Stimulated activated CD8-positive, alpha-beta memory T cell treated with anti-CD3 and anti-CD28 coated beads, Interleukin-15, amount 100 ng/mL, for 4 hours (primary cell): ENCODE data around the gene AKR1B15.
"Not testable (repeated sequence)": the region's sequence is repeated elsewhere in the genome, so short reads cannot be mapped to it uniquely, and the experiment has no call there.

Experiments used
- DNase-seq, 2 donors: peaks; one replicate each; pipeline ENCODE4 v3.0.0-alpha.2; 2020; ENCODE audit warnings: low read depth in 2 of 2

AKR1B15 gene

GRCh38 chr7:134548877-134549276, at the start of gene AKR1B15:
TSS of gene AKR1B15 (plus strand) at chr7:134549110. CDS start at chr7:134564620, 15,510 bp downstream.
- no peak for DNase-seq

GRCh38 chr7:134500406-134500805, 48.5 kb upstream of the AKR1B15 start:
- DNase-seq = no peak

DNA sequence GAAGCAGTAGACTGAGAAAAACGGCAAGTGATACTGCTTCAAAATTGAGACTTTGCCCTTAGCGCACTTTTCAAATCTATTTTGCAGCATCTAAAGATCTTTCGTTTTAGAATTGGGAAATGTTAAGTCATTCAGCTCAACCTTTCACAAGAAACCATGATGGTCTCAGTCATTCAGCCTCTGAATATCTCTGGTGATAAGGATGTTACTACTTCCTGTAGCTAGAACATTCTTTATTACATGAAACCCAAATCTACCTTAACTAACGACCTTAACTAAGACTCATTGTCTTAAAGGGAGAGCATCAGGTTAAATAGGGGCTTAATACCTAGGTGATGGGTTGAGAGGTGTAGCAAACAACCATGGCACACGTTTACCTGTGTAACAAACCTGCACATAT, 47.9 kb upstream of the AKR1B15 start:
- DNase-seq = no peak

GRCh38 chr7:134502463-134503371, 46.2 kb upstream of the AKR1B15 start:
- no peak for DNase-seq

DNA sequence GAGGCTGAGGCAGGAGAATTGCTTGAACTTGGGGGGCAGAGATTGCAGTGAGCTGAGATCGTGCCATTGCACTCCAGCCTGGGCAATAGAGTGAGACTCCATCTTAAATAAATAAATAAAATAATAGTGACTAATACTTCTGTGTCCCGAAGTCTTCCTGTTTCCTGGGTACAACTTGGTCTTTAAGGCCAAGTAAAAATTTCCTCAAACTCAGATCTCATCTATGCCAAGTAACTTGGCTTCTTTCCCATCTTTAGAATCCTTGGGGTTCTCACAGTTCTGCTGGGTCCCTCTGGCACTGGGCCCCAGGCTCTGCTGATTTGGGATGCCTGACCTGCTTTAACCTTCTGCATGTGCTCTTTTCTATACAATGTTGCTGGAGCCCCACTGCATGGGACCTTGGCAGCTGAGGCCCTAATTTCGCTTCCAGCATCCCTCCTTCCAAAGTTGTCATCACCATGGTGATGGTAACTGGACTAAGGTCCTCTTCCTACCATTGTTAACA, 44.2 kb upstream of the AKR1B15 start:
- DNase-seq = no peak

DNA sequence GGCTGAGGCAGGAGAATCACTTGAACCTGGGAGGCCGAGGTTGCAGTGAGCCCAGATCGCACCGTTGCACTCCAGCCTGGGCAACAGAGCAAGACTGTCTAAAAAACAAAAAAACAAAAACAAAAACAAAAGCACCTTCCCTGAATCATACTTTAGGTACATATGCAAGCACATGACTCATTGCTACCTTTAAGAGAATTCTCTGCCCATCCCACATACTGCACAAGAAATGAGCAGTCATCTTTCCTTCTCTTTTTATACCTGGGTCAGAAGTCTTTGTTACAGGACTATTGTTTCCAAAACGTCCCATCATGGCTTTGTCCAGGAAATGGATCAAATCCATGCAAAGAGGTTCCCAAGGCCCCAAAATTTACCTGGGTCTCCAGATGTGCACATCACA, 43.1 kb upstream of the AKR1B15 start:
- DNase-seq = no peak

DNA sequence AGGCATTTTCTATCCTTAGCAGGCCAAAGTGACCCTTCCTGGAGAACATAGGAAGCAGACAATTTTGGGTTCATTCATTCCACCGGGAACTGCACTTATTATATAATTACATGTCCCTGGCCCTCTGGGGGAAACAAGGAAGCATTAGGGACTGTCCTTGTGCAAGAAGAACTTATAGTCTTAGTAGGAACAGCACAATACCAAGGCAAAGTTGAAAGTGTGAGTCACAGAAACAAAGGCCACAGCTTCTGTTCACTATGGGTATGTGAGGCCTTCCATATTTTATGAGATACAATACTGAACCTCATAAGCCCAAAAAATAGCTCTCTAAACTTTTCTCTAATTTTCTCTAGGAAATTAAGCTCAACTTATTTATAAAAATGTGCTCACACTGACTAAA, 39.9 kb upstream of the AKR1B15 start:
- DNase-seq = no peak

DNA sequence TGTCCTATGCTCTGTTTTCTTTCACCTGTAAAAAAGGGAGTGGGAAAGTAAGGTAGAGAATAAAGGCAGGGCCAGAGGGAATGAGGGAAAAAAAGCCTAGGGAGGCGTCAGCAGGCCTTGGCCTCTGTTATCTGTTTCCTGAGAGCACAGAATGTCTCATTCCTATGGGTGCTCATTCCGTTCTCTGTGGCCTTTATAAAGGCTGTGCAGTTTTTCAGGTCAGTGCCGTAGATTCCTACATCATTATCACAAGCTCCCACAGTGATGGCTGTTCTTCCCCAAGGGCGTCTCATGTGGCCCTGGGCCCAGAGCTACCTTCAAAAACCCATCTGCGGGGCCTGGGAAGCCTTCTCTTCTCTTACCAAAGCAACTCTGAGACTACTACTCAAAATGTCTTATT, 38.3 kb upstream of the AKR1B15 start:
- DNase-seq = no peak

- DNase-seq = no peak
These were observed 36.6 kb upstream of the AKR1B15 start for GRCh38 chr7:134512271-134512670.

- DNase-seq = no peak
These were observed 35.6 kb upstream of the AKR1B15 start for GRCh38 chr7:134513169-134513752.

GRCh38 chr7:134514106-134514505, 34.8 kb upstream of the AKR1B15 start:
- DNase-seq = no peak

DNA sequence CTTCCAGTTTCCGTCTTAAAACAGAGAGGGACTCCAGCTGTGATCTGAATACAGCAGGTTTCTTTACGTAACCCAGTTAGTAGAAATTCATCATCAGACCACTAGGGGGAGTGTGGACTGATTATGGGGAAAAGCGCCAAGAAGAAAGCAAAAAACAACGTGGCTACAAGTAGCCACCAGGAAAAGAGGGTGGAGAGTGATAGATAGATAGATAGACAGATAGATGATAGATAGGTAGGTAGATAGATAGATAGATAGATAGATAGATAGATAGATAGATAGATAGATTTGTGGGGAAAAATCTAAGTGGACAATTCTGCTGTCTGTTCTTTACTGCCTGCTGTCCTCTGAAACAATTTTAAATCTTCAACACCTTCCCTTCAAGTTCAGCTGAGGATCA, 34.2 kb upstream of the AKR1B15 start:
- no peak for DNase-seq

DNA sequence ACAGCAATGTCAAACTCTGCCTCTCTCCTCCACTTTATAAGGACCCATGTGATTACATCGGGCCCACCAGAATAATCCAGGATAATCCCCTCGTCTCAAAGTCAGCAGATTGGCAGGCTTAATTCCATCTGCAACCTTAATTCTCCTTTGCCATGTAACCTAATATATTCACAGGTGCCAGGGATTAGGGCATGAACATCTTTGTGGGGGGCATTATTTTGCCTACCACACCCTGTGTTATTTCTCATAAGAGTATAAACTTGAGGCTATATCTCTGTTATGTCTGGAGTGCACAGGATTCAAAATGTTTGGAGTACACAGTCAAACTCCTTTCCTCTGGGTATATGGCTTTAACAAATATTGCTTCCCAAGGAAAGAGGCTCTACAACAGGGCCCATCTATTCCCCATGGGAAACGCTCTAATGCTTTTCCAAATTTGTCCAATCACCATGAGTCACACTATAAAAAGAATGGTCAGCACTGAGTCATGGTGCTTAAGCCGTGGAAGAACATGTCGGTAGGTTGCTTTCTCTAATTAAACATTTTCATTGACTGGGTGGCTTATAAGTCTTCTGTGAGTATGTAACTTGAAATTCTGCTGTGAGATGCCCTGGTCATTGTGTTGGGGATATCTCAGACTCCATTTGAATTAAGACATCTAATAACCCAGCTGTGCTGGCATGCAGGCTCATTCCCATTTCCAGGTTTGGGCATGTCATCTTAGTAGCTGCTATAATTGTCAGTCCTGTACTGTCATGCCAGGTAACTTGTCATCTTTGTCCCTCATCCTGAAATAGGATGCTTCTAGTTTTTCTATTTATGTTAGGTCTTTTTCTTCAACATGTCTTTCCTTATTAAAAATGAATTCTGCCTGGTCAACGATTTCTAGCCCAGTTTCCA, 33.1 kb upstream of the AKR1B15 start:
- no peak for DNase-seq

DNA sequence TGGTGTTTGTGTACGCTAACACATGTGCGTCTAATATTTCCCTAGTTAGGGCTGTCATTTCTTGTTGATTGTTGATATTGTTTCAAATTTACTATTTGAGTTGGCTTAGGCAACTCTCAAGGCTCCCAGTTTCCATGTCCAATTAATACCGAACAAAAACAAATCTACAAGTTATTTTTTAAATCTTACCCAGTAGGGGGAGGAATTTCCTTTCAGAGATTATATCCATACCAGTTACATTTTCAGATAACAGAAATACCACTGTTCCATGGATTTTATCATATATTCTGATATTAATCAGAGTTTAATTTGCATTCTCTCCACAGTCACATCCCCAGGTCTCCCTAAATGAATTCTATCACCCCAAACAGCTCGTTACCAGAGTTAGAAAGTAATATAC, 28.8 kb upstream of the AKR1B15 start:
- no peak for DNase-seq

DNA sequence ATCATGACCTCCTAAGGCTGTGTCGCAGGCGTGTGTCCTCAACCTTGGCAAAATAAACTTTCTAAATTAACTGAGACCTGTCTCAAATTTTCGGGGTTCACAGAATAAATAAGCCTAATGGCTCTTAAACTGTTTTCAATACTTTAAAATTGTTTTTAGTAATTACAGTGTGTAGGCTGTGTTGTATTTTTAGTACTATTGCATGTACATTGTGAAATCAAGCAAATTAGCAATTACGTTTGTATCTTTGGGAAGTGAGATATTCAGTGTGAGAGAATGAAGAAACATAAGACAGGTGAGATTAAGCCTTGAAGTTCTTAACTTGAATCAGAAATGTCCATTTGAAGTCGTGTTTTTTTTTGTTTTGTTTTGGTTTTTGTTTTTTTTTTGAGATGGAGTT, 26.3 kb upstream of the AKR1B15 start:
- no peak for DNase-seq

DNA sequence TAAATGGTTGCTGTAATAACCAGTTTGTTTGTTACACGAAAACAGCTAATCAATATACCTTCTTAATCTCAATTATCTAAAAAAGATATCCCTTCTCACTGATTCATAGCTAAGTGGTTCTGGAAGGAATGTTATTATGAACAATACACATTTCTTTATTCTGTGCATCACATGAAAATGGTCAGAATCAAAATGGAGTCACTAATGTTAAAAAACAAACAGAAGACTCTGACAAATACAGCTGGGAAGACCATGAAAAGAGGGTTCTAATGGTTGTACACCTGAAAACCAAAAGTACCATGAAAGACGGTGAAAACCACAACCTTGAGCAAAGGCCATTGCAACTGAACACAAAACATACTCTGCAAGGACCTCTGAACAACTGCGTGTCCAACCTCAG, 23.5 kb upstream of the AKR1B15 start:
- not testable (repeated sequence) for DNase-seq

DNA sequence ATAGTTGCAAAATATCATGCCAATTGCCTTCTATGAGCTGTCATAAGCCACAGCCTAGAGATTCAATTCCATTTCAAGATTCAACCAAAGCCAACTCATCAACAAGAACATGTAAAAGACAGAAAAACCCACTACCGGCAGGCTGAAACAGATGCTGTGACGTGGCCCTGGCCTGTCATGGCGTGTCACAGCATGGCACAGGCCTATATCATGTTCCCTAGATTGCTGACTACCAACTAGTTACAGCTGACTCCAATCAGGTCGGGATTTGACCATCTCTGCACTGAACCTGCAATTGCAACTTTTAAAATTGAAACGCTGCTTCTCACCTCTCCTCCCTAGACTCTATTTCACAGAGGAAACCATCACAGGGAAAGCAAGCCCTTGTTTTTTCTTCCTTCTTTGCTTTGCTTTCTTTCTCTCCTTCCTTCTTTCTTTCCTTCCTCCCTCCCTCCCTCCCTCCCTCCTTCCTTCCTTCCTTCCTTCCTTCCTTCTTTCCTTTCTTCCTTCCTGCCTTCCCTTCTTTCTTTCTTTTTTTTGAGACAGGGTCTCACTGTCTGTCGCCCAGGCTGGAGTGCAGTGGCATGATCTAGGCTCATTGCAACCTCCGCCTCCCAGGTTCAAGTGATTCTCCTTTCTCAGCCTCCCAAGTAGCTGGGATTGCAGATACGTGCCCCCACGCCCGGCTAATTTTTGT, 22.2 kb upstream of the AKR1B15 start:
- not testable (repeated sequence) for DNase-seq

DNA sequence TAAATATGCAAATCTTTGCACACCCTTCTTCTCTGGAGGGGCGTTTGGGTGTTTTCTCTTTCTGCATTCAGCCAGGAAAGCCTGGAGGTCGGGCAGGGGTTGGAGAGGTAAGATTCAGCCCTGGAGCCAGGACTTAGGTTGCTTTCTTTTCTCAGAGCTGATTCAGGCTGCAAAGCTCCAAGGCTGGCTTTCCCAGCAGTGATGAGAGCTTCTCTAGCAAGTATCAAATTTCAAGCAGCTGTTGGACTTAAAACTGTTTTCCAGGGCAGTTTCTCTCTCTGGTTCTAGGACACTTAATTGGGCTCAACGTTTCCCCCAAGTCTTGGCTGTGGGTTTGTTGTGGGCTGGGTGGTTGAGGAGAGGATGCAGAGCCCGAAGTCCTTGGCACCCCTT, 20.9 kb upstream of the AKR1B15 start:
- DNase-seq = no peak

- no peak for DNase-seq
These were observed 20.2 kb upstream of the AKR1B15 start for GRCh38 chr7:134528749-134529148.

DNA sequence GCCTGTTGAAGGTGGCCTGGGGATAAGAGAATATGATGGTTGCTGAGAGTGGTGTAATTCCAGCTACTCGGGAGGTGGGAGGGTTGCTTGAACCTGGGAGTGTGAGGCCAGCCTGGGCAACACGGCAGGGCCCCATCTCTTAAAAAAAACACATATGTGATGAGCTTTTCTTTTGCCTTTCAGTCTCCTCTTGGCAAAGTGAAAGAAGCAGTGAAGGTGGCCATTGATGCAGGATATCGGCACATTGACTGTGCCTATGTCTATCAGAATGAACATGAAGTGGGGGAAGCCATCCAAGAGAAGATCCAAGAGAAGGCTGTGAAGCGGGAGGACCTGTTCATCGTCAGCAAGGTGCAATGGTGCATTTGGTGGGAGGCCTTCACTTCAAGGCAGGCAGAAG, 18.4 kb upstream of the AKR1B15 start:
- no peak for DNase-seq

GRCh38 chr7:134532180-134532953, 16.5 kb upstream of the AKR1B15 start:
- no peak for DNase-seq
